A673 (cell line): ENCODE measurements around the gene ZNF429.

Source experiments
- EZH2 ChIP-seq: fragments of 200-600 bp; sonication (generic); IDR thresholded peaks from 2 replicates; pipeline ENCODE4 v1.6.1; 2017; ENCODE audit warnings: borderline replicate concordance, low read depth, mild to moderate bottlenecking, mixed read lengths, antibody characterized with exemption, low read length; ENCODE audit not compliant: poor library complexity, severe bottlenecking
- TF ChIP-seq, protein P1 (sequence below): fragments of 300-800, 200-600 bp; sonication (generic); conservative IDR thresholded peaks from 2 replicates; pipeline ENCODE4 v1.5.1; 2017; ENCODE audit warnings: low read depth, mild to moderate bottlenecking, antibody characterized with exemption, low read length, moderate library complexity, mixed read lengths

- TF ChIP-seq, protein P1, sequence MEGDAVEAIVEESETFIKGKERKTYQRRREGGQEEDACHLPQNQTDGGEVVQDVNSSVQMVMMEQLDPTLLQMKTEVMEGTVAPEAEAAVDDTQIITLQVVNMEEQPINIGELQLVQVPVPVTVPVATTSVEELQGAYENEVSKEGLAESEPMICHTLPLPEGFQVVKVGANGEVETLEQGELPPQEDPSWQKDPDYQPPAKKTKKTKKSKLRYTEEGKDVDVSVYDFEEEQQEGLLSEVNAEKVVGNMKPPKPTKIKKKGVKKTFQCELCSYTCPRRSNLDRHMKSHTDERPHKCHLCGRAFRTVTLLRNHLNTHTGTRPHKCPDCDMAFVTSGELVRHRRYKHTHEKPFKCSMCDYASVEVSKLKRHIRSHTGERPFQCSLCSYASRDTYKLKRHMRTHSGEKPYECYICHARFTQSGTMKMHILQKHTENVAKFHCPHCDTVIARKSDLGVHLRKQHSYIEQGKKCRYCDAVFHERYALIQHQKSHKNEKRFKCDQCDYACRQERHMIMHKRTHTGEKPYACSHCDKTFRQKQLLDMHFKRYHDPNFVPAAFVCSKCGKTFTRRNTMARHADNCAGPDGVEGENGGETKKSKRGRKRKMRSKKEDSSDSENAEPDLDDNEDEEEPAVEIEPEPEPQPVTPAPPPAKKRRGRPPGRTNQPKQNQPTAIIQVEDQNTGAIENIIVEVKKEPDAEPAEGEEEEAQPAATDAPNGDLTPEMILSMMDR = no peak
- no peak for TF ChIP-seq EZH2
Measured at GRCh38 chr19:21491146-21491545, 14.3 kb upstream of the ZNF429 start.
